ENCODE results near the gene MATR3.

DNA sequence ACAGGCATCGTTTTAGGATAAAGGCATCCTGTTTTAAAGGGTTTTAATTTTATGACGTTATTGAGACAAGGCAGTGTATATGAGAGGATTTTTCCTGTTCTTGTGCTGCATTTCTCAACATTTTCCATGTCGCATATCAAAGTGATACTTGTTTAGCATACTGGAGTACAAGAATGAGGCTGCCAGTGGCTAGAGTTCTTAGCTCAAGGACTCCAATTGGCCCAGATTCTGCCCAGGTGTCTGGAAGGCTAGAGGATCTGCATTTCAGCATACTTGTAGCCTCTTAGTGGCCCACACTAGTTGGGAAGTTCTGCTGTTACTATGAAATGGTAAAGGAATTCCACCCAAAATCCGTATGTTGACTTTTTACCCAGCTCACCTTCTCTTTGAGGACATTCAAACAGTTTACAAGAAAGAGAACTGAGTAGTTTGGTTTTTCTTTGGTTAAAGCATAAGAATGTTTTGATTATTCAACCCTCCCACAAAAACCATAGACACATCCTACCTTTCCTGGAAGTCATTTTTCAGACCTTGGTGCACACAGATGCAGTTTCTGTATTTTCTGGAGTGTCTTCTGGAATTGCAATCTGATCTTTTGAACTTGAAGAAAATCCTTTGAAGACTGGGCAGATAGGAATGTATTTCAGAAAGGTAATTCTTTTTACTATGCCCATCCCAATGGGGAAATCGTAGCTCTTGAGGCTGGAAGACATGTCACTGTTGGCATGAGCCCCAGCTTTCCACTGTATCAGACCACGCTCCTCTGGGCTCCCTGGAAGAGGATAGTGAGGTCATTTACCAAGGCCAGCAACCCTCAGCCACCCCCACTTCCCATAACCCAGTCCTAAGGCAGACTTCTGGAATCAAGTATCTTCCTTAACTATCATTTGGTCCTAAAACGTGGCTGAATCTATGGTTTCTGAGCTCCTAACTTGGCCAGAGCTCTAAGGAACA, 78.2 kb downstream of the MATR3 start:
- TF ChIP-seq, protein P1, sequence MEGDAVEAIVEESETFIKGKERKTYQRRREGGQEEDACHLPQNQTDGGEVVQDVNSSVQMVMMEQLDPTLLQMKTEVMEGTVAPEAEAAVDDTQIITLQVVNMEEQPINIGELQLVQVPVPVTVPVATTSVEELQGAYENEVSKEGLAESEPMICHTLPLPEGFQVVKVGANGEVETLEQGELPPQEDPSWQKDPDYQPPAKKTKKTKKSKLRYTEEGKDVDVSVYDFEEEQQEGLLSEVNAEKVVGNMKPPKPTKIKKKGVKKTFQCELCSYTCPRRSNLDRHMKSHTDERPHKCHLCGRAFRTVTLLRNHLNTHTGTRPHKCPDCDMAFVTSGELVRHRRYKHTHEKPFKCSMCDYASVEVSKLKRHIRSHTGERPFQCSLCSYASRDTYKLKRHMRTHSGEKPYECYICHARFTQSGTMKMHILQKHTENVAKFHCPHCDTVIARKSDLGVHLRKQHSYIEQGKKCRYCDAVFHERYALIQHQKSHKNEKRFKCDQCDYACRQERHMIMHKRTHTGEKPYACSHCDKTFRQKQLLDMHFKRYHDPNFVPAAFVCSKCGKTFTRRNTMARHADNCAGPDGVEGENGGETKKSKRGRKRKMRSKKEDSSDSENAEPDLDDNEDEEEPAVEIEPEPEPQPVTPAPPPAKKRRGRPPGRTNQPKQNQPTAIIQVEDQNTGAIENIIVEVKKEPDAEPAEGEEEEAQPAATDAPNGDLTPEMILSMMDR (conservative IDR thresholded peaks at IDR 0.05; ENCODE audit: low read depth, low read length): no peak
- TF ChIP-seq EZH2 (IDR thresholded peaks at IDR 0.05; ENCODE audit: low read length, unreplicated experiment) (no peak), EZH2phosphoT487 (IDR thresholded peaks at IDR 0.05; ENCODE audit: borderline replicate concordance, low read length) (no peak)

Data from PC-3 (cell line).